CD4-positive, alpha-beta T cell treated with Interleukin-1 beta for 1 hour (primary cell): ENCODE measurements around the gene SCRT2.
"Not testable (repeated sequence)": the region's sequence is repeated elsewhere in the genome, so short reads cannot be mapped to it uniquely, and the experiment has no call there.

Experiments
- DNase-seq, 2 donors: peaks; one replicate each; pipeline ENCODE4 v3.0.0-alpha.2; 2020 to 2022

SCRT2 gene

GRCh38 chr20:650954-651353 is 24.6 kb downstream of the SCRT2 start:
- no peak for DNase-seq

- DNase-seq: no peak
Observed at GRCh38 chr20:650281-650680, 25.3 kb downstream of the SCRT2 start.

- DNase-seq: no peak
Observed at GRCh38 chr20:647479-648019, 28.1 kb downstream of the SCRT2 start.

- no peak for DNase-seq
Observed at GRCh38 chr20:646868-647233, 28.8 kb downstream of the SCRT2 start.

- DNase-seq: no peak
Observed at GRCh38 chr20:646107-646867, 29.3 kb downstream of the SCRT2 start.

GRCh38 chr20:645318-646106 is 30.1 kb downstream of the SCRT2 start:
- peak; percentile 64 to 70 for DNase-seq

- no peak for DNase-seq
Observed at GRCh38 chr20:644692-645317, 30.8 kb downstream of the SCRT2 start.

GRCh38 chr20:642398-643174 is 33.0 kb downstream of the SCRT2 start:
- no peak for DNase-seq

GRCh38 chr20:642013-642397 is 33.6 kb downstream of the SCRT2 start:
- not testable (repeated sequence) for DNase-seq

- no peak for DNase-seq
Observed at GRCh38 chr20:641516-641875, 34.1 kb downstream of the SCRT2 start.

GRCh38 chr20:640674-641515 is 34.7 kb downstream of the SCRT2 start:
- DNase-seq: no peak

- DNase-seq: no peak
Observed at GRCh38 chr20:638579-638978, 37.0 kb downstream of the SCRT2 start.

GRCh38 chr20:637559-637958 is 38.0 kb downstream of the SCRT2 start:
- no peak for DNase-seq

- no peak for DNase-seq
Observed at GRCh38 chr20:635893-636338, 39.7 kb downstream of the SCRT2 start.

- no peak for DNase-seq
Observed at GRCh38 chr20:635028-635892, 40.3 kb downstream of the SCRT2 start.

- no peak for DNase-seq
Observed at GRCh38 chr20:634148-634925, 41.3 kb downstream of the SCRT2 start.

- no peak for DNase-seq
Observed at GRCh38 chr20:631101-631500, 44.5 kb downstream of the SCRT2 start.

- DNase-seq: no peak
Observed at GRCh38 chr20:626579-626978, 49.0 kb downstream of the SCRT2 start.

GRCh38 chr20:625360-625932 is 50.2 kb downstream of the SCRT2 start:
- DNase-seq: no peak

GRCh38 chr20:623704-624103 is 51.9 kb downstream of the SCRT2 start:
- DNase-seq: no peak
